ENCODE results near the gene HOATZ.
A peak's percentile ranks its signal among the peaks of the same experiment; 100 is the strongest.

The HOATZ gene

DNA sequence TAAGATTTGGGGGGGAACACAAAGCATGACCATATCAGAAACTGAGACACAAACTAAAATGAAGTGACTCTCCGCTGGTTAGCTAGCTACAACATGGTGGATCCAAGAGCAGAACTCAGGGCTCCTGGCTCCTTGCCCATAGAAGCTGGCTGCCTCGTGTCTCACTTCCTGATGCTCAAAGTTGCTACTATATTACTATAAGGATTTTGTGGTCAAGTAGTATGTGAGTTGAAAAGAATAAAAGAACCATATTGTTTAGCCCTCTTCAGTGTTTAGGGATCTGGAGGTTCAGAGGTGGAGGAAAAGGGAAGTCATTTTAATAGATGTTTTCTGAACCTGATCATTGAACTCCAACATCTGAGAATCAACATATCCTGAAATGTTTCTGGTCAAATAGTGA, 70.8 kb downstream of the HOATZ start:
- DNase-seq, result no peak

DNA sequence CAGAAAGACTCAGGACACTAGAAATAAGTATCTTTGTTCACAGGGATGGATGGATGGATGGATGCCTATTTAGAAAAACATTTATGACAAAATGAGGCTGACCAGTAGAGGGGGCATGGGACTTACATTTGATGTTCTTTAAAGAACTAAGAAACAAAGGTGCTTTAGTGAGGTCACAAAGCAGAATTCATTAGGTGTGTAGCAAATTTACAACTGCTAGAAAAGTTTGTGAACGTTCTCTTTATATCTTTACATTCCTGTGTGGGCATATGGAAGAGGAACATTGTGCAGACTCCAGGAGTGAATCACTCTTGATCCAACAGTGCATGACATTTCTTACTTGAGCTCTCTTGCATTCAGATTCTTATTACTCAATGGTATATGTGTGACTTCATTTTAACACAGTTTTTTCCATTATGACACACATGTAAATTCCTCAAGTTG, 71.8 kb downstream of the HOATZ start:
- DNase-seq, result peak; percentile 47
